H4 (cell line): ENCODE results near the gene SYT5. TPM values are rescaled to one million over a fixed set of nuclear protein-coding genes. Genes with fewer than 3 reads are reported as not detected.
"Not testable (repeated sequence)": the region's sequence is repeated elsewhere in the genome, so short reads cannot be mapped to it uniquely, and the experiment has no call there.

Experiments used
- DNase-seq: peaks from one replicate; pipeline ENCODE4 v3.0.0-alpha.2; 2015; ENCODE audit warnings: low spot score
- total RNA-seq: library from RNA; depleted of rRNA; stranded (reverse); fragments of >200 nt; shearing (Covaris generic); gene quantifications from 2 replicates; pipeline ENCODE4 v1.2.3, GENCODE V29; 2014

Gene SYT5
- total RNA-seq, 1 experiment from 2014 or later = not detected

- DNase-seq = not testable (repeated sequence)
Measured at GRCh38 chr19:55172318-55172717, 7.8 kb downstream of the SYT5 start.

DNA sequence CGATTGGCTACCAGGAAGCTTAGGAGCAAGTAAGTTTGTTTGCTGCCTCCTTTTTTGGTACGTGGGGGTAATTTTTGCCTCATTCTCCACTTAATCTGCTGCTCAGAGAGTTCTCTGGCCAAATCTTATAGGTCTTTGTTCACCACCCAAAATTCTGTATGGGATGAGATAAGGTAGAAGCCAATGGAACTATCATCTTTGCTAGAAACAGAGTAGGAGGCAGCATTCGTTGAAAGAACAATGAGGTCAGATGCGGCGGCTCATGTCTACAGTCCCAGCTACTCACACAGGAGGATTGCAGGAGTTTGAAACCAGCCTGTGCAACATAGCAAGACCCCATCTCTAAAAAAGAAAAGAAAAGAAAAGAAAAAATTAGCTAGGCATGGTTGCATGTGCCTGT is 8.6 kb downstream of the SYT5 start:
- no peak for DNase-seq

GRCh38 chr19:55169136-55169535 is 11.0 kb downstream of the SYT5 start:
- DNase-seq = no peak

DNA sequence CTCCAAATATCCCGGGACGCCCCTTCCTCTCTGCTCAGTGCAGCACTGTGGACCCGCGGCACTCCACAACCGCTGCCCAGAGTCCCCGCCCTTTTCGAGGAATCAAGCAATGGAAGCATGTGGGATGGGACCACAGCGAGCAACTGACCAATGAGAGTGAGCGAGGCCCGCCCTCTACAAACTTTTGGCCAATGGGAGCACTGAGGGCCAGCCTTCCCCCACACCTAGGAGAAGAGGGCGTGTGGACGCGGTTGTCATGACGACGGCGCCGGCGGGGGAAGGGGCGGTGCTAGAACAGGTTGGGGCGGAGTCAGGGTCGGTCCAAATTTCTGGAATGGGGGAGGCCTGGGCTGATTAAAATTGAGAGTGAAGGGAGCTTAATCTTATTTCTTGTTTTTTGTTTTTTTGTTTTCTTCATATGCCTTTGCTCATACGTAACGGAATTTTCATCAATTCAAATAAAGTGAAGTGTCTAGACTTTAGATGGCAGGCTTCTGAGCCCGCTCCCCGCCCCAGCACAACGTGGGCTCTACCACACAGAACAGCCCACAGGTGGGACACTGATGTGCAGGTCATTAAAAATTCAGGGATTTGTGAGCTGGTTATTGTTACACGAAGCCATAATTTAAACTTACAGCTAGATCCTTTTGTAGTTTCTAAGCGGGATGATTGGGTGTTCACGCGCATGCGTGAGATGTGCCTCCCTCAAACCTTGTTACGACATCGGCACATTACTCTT is 13.4 kb downstream of the SYT5 start, which contains the start of gene DNAAF3:
TSS of gene DNAAF3 (minus strand) at position 84 of the 739 bp plus-strand sequence. CDS start 200 bp downstream, outside the sequence.
- DNase-seq = peak; percentile 100

- peak; percentile 95 for DNase-seq
Measured at GRCh38 chr19:55165952-55166529, 14.0 kb downstream of the SYT5 start.

GRCh38 chr19:55161571-55162322 is 18.3 kb downstream of the SYT5 start:
- no peak for DNase-seq

DNA sequence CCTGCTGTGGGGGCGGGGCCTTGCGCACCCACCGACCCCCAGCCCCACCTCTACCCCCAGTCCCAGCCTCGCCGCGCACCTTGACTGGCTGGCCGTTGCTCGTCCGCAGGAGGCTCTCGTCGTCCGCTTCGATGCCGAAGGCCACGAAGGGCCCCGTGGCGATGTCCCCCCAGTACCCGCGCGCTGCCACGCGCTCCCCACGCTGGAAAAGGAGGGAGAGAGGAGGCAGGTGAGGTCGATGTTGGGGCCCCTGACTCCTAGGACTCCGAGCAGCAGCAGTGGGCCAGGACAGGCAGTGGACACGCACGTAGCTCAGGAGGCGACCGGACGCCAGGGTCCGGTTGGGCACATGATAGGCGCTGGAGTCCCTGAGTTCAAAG is 19.1 kb downstream of the SYT5 start:
- DNase-seq = no peak

- DNase-seq = peak; percentile 97
Measured at GRCh38 chr19:55160128-55160985, 19.7 kb downstream of the SYT5 start.

DNA sequence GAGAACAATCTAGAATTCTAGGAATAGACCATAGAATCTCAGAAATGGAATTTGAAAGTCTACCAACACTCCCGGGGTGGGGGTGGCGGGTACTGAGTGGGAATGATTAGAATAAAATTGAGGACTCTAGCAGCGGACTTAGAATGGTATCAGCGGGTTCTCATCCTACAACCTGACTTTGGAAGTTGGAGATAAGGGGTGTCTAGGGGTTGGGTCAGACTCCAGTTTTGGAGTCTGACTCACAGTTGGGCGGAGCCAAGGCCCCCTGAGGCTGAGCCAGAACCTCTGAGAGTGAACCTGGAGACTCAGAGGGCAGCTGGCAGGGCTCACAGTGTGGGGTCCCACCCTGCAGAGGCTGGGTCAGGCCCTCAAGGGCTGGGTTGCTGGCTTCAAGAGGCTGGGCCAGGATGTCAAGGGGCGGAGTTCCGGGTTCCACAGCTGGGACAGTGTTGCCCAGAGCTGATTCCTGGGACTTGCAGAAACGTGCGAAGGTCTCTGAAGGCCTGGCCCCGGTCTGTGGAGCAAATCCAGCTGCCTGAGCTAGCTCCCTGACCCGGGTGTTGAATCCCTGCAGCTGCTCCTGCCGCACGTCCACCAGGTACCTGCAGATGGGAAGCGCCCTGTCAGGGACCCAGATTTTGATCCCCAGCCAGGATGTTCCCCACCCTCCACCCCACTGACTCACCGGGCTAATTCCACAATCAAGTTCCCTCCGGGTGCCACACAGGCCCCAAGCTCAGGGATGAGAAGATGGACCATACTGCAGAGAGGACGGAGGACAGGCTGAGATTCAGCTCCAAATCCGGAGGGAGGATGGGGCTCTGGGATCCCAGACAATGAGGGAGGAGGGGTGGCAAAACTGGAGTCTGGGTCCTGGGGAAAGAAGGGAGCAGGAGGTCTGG is 21.0 kb downstream of the SYT5 start:
- DNase-seq = peak; percentile 73

DNA sequence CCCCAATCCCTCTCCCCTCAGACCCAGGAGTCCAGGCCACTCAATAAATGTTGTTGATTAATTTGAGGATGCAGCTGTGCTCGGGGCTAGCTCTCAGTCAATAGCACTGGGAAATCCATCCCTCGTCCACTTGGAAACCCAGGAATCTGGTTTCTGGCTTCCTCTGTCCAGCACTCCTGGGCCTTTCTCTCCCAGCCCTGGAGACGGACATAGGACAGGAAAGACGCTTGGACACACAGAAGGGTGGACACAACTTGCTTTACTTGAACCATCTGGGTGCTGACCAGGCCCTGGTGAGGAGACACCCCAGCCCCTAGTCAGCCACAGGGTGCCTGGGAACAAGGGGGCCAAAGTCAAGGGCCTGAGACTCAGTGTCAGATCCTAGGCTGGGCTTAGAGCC is 21.7 kb downstream of the SYT5 start:
- no peak for DNase-seq

- no peak for DNase-seq
Measured at GRCh38 chr19:55157064-55157908, 22.8 kb downstream of the SYT5 start, which contains the start of gene TNNI3. TNNI3 (minus strand) TSS chr19:55157732; CDS start chr19:55157589, 143 bp downstream.

GRCh38 chr19:55156202-55157063 is 23.7 kb downstream of the SYT5 start:
- DNase-seq = peak; percentile 23

GRCh38 chr19:55155784-55156183 is 24.3 kb downstream of the SYT5 start:
- DNase-seq = not testable (repeated sequence)

DNA sequence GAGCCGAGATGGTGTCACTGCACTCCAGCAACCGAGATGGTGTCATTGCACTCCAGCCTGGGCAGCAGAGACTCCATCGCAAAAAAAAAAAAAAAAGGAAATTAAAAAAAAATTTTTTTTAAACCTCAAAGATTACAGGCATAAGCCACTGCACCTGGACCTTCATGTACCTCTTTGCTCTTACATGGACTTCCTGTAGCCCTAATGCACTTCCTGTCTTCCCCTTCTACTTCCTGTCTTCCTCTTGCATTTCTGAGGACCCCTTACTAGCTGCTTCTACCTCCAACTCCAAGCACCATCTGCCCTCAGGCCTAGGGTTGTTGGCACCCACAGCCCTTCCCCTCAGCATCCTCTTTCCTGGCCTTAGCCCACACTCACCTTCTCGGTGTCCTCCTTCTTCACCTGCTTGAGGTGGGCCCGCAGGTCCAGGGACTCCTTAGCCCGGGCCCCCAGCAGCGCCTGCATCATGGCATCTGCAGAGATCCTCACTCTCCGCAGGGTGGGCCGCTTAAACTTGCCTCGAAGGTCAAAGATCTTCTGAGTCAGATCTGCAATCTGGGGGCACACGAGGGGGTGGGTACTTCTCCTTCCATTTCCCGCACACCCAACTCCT is 26.3 kb downstream of the SYT5 start:
- peak; percentile 15 for DNase-seq

GRCh38 chr19:55152017-55152416 is 28.1 kb downstream of the SYT5 start:
- DNase-seq = peak; percentile 67

GRCh38 chr19:55149078-55150003 is 30.7 kb downstream of the SYT5 start, which contains the start of gene TNNT1:
TNNT1 (minus strand) TSS chr19:55149206; CDS start chr19:55147157, 2,049 bp downstream.
- DNase-seq = no peak
